NCI-H146 treated with DMSO at 0.1 percent for 48 hours (cell line): ENCODE measurements around the gene UBAC2.
"Not testable (repeated sequence)": the region's sequence is repeated elsewhere in the genome, so short reads cannot be mapped to it uniquely, and the experiment has no call there.

Experiments used
- DNase-seq: peaks from one replicate; lab custom pipeline; 2025; ENCODE audit not compliant: unreplicated experiment; lab: John Stamatoyannopoulos, UW

UBAC2 gene

DNA sequence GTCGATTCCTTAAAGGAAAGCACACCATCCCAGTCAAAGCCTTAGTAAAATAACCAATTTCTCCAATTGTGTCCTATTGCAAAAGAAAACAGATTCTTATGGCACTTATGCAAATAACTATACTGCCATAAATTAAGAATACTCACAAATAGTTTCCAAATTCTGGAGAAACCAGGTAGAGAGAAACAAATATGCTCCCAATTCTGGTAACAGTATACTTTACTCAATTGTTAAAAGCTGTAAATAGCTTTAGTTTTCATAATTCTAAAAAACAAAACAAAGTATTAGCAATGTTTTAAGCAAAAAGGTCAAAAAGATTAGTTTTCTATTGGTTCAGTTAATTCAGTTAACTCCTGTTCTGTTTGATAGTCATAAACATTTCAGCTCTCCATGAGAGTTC is 18.2 kb upstream of the UBAC2 start:
- no peak for DNase-seq

GRCh38 chr13:99185606-99186005 is 15.0 kb upstream of the UBAC2 start:
- no peak for DNase-seq

- DNase-seq: no peak
These were observed 10.3 kb upstream of the UBAC2 start for GRCh38 chr13:99190147-99190985.

DNA sequence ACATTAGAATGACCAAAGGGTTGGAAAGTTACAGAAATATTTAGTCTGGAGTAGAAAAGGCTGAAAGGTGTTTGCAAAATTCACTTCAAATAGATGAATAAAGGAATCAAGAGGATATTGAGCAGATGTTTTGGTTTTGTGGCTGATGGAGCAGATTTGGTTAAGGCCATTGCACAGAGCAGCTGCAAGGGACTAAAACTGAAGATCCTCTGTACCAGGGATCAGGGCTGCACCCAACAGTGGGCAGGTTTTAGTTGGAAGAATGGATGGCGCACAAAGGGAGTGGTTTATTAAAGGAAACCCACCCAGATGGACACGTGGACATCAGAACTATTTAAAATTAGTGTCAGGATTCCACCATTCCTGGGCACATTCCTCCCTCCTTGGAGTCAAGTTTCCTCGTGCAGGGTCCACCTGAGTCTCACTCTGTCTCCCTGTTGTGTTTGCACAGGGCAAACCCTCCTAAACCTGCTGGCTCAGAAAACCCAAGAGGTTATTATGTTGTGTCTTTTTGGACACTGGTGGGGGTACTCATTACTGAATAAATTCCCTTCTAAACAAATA is 9.2 kb upstream of the UBAC2 start:
- no peak for DNase-seq

- no peak for DNase-seq
These were observed 8.7 kb upstream of the UBAC2 start for GRCh38 chr13:99191900-99192399.

- DNase-seq: no peak
These were observed 8.2 kb upstream of the UBAC2 start for GRCh38 chr13:99192480-99192879.

DNA sequence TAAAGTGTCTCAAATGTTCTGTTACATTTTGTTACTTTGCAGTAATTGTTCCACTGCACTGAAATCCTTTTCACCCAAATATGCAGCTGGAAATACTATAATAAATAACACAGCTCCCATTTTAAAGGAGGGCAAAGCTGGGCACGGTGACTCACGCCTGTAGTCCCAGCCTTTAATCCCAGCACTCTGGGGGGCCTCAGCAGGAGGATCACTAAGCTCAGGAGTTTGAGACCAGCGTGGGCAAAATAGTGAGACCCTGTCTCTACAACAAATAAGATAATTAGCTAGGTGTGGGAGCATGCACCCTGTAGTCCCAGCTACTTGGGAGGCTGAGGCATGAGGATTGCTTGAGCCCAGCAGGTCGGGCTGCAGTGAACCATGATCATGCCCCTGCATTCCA is 7.5 kb upstream of the UBAC2 start:
- no peak for DNase-seq

GRCh38 chr13:99196466-99197116 is 4.1 kb upstream of the UBAC2 start:
- no peak for DNase-seq

DNA sequence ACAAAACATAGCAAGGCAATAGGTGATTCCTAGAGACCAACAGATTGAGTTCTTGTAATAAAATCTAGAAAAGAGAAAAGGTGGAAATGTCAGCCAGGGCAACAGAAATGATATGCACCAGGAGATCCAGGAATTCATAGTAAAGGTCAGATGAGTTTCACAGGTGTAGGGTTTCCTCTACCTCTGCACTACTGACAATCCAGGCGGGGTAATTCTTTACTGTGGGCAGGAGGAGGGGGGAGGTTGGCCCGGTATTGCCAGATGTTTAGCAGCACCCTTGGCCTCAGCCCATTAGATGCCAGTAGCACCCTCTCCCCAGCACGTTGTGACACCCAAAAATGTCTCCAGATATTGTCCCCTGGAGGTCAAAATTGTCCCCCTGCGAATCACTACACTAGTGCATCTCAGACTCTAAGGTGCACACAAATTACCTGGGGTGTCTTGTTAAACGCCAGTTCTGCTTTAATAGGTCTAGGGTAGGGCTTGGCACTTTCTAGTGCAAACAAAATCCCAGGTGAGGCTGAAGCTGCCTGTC is 3.5 kb upstream of the UBAC2 start:
- no peak for DNase-seq

DNA sequence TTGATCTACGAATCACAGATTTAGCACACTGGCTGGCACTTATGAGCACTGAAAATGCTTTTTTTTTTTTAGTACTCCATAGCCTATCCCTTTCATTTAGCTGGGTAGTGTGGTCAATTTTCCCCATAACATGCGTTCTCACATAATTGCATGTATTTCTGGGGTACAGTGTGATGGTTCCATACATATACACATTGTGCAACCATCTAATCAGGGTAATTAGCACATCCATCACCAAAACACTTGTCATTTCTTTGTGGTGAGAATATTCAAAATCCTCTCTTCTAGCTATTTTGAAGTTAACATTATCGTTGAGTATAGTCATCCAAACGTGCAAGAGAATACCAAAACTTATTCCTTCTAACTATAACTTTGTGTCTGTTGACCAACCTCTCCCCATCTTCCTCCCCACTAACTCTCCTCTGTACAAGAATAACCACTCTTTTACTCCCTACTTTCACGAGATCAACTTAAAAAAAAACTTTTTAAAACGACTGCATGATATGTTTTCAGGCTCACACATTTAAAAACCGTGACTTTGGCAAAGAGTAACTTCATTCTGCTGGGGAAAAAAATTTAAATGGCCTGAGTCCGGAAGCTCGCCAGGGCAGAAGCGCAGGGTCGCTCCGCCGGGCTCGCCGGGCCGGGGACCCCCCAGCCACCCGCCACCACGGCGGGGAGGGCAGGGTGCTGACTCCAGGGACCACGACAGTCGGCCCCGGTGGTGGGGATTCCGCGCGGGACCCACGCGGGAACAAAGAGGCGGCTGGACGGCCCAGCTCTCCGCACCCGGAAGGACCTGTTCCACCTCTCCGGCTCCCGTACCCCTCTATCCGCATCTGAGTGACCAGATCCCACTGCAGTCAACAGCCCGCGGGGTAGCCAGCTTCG is 868 bp upstream of the UBAC2 start:
- DNase-seq: no peak

DNA sequence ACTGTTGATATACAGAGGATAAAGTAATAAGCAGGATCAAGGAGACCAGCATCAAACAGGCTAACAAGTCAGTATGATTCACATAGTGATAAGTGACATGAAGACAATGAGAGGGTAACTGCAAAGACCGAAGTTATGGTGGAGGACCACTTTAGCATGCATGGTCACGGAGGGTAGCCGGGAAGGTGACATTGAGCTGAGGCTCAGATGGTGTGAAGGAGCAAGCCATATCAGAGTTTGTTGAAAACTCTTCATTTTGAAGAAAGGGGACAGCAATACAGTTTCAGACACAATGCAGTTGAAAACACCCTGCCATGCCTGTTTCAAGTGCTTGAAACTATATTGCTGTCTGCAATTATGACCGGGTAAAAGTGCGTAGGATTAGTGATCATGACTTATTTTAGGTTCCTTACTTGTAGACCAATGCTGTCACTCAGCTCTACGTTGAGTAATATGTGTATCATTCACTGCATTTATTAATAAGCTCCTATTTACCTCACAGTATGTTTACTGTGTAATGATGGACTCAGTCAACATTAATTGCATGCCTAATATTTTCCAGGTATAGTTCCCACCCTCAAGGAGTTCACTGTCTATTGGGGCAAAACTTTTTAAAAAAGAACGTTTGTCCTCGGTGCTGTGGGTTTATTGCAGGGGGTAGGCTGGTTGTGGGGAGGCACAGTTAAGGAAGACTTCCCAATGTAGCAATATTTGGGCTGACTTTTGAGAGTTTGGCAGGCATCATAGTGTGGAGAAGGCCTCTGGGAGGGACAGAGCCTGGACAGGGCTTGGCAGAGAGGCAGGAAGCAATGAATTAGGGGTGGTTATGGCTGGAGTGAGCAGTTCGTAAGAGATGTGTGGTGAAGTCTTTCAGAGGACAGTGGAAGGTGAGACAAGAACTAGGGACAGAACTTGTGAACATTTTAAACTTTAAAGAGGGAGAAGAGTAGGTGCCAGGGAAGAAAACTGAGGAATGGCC is 3.2 kb downstream of the UBAC2 start:
- DNase-seq: no peak

DNA sequence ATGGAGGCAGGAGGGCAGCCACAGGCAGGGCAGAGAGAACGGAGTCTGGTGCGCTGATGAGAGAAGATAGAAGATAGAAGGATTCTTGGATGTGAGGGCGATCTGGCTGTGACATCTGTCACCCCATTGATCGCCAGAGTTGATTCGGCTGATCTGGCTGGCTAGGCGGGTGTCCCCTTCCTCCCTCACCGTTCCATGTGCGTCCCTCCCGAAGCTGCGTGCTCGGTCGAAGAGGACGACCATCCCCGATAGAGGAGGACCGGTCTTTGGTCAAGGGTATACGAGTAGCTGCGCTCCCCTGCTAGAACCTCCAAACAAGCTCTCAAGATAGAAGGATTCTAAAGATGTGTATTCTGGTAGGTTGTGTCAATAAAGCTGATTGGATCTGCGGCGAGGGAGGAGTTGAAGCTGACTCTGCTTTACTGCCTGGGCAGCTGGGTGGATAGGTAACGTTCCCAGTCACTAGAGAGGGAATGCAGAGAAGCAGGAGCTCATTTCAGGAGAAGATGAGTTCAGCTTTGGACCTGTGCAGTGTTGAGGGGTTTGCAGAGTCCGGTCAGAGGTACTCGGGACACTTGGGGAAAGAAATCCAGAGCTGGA is 5.1 kb downstream of the UBAC2 start:
- DNase-seq: no peak

DNA sequence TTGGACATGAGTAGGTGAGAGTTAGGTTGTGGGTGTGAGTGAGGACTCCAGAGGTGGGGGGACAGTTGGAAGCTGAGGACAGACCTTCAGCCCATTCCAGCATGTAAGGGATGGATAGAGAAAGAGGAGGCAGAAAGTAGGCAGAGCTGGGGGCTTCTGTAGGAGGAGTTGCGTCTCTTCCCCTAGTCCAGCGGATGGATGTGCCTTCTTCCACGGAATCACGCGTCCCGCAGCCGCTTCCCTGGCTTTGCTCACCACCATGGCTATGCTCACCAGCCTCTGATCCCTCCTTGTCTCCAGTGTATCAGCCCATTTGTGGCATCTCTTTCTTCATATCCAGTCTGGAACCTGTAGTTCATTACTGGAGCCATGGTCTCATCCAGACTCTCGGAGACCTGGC is 5.6 kb downstream of the UBAC2 start:
- DNase-seq: no peak

DNA sequence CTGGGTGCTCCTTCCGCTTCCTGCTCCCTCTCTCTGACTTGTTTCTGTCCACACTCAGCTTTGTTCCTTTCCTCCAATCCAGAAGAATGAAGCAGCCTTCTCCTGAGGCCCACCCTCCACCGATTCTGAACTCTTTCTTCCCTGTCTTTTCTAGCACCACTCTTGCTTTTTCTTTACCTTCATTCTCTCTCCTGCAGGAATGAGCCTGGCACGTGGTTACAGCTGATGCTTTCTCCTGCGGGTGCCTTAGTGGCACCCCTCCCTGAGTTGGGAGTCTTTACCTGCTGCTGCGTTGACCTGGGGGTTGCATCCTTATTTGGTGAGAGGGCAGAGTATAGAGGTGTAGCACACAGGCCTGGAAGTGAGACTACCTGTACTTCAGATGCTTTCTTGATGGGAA is 6.2 kb downstream of the UBAC2 start:
- no peak for DNase-seq

GRCh38 chr13:99207511-99207910 is 6.9 kb downstream of the UBAC2 start:
- DNase-seq: no peak

DNA sequence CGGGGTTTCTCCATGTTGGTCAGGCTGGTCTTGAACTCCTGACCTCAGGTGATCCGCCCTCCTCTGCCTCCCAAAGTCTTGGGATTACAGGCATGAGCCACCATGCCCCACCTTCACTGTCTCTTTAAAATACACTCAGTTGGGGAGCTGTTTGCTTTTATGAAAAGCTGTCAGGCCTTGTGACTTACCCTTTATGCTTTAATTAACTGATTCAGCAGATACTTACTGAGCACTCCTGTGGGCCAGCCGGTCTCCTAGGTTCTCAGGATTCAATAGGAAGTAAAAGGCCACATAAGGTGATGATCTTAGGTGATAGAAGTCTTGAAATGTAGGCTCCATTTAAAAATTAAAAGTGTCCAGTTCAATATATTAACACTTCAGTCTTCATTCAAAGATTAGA is 7.5 kb downstream of the UBAC2 start:
- no peak for DNase-seq

DNA sequence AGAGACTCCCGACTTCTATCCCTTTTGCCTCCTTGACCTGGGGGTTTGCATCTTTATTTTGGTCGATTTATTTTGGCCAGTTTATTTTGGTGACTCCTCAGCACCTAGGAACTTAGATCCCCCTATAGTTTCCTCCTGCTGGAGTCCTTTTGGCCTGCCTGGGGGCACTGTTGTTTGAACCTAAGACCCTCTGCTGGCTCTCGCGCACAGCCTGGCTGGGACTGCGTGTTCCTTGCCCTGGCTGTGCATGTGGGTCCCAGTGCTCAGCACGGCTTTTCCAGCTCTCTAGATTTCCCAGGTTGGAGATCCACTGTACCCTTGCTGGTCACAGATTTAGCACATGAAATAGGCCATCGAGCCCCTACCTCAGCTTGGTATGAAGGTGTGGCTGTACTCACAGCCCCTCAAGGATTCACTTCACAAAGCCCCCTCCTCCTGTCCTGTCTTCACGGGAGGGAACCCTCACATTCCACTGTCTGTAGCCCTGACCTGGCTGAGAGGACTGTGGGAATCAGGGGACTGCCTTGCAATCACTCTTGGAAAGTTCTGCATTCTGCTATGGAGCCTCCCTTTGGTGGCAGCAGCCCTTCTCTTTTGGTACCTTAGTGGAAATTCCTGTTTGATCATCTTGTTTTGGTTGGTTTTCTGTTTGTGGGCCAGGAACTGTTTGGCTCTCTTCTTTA is 8.3 kb downstream of the UBAC2 start:
- no peak for DNase-seq

DNA sequence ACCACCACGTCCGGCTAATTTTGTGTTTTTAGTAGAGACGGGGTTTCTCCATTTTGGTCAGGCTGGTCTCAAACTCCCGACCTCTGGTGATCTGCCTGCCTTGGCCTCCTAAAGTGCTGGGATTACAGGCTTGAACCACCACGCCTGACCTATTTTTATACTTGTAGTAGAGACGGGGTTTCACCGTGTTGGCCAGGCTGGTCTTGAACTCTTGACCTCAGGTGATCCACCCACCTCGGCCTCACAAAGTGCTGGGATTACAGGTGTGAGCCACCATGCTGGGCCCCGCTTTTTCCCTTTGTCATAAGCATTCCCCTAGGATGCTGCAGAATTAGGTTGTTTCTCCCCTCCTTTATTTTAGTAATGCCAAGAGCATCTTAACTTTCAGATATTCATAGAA is 10.0 kb downstream of the UBAC2 start:
- DNase-seq: not testable (repeated sequence)
